HEK293T (cell line): ENCODE data around the gene HPCAL1.

Experiments
- CTCF ChIA-PET: fragments of 350-600 bp; formaldehyde crosslinking; extraction: SDS; loops from one replicate; lab custom pipeline; 2021; ENCODE audit warnings: antibody characterized with exemption, inconsistent platforms; lab: Yijun Ruan, JAX
- POLR2A ChIA-PET: fragments of 350-600 bp; formaldehyde crosslinking; extraction: SDS; loops from one replicate; lab custom pipeline; 2020; ENCODE audit warnings: antibody characterized with exemption, inconsistent platforms; lab: Yijun Ruan, JAX
- DNase-seq: peaks from one replicate; pipeline ENCODE4 v3.0.0; 2012; ENCODE audit warnings: mixed read lengths; ENCODE audit errors: extremely low spot score
- ARNT ChIP-seq: fragments of 450-650 bp; IDR thresholded peaks from 2 replicates; pipeline ENCODE4 v1.6.1; 2017; ENCODE audit warnings: mild to moderate bottlenecking
- BHLHE40 ChIP-seq: fragments of 450-650 bp; IDR thresholded peaks from 2 replicates; pipeline ENCODE4 v1.6.1; 2016; ENCODE audit warnings: mild to moderate bottlenecking, moderate library complexity, borderline replicate concordance
- CTBP1 ChIP-seq: fragments of 450-650 bp; IDR thresholded peaks from 2 replicates; pipeline ENCODE4 v1.6.1; 2016; ENCODE audit warnings: borderline replicate concordance
- ELF4 ChIP-seq: fragments of 450-650 bp; IDR thresholded peaks from 2 replicates; pipeline ENCODE4 v1.6.1; 2017; ENCODE audit warnings: antibody characterized with exemption
- FOXA1 ChIP-seq: fragments of 450-650 bp; IDR thresholded peaks from 2 replicates; pipeline ENCODE4 v1.6.1; 2016; ENCODE audit warnings: mild to moderate bottlenecking
- FOXK2 ChIP-seq: fragments of 450-650 bp; IDR thresholded peaks from 2 replicates; pipeline ENCODE4 v1.6.1; 2016; ENCODE audit warnings: mild to moderate bottlenecking
- FOXM1 ChIP-seq: fragments of 450-650 bp; IDR thresholded peaks from 2 replicates; pipeline ENCODE4 v1.6.1; 2017; ENCODE audit warnings: mild to moderate bottlenecking, borderline replicate concordance
- HDGF ChIP-seq: fragments of 450-650 bp; IDR thresholded peaks from 2 replicates; pipeline ENCODE4 v1.6.1; 2017; ENCODE audit warnings: antibody characterized with exemption, borderline replicate concordance
- L3MBTL2 ChIP-seq: fragments of 450-650 bp; conservative IDR thresholded peaks from 2 replicates; pipeline ENCODE4 v1.6.1; 2016; ENCODE audit warnings: mild to moderate bottlenecking
- LEF1 ChIP-seq: fragments of 450-650 bp; IDR thresholded peaks from 2 replicates; pipeline ENCODE4 v1.6.1; 2017; ENCODE audit warnings: mild to moderate bottlenecking, borderline replicate concordance
- NFRKB ChIP-seq: fragments of 450-650 bp; IDR thresholded peaks from 2 replicates; pipeline ENCODE4 v1.6.1; 2016; ENCODE audit warnings: mild to moderate bottlenecking, moderate library complexity
- PKNOX1 ChIP-seq: fragments of 450-650 bp; IDR thresholded peaks from 2 replicates; pipeline ENCODE4 v1.6.1; 2016
- SP1 ChIP-seq: fragments of 450-650 bp; IDR thresholded peaks from 2 replicates; pipeline ENCODE4 v1.6.1; 2017
- SUZ12 ChIP-seq: fragments of 450-650 bp; IDR thresholded peaks from 2 replicates; pipeline ENCODE4 v1.6.1; 2016; ENCODE audit warnings: mild to moderate bottlenecking
- TARDBP ChIP-seq: fragments of 450-650 bp; IDR thresholded peaks from 2 replicates; pipeline ENCODE4 v1.6.1; 2016
- ZNF384 ChIP-seq: fragments of 450-650 bp; IDR thresholded peaks from 2 replicates; pipeline ENCODE4 v1.6.1; 2016

HPCAL1 gene

GRCh38 chr2:10469301-10469700, 166.6 kb downstream of the HPCAL1 start:
- ChIA-PET CTCF (no interaction called here), POLR2A (no interaction called here)
- TF ChIP-seq TARDBP (no peak), SP1 (no peak), ARNT (no peak)
- no peak for DNase-seq

GRCh38 chr2:10469955-10470608, 167.4 kb downstream of the HPCAL1 start:
- TF ChIP-seq BHLHE40: no peak
- TF ChIP-seq ZNF384: no peak
- TF ChIP-seq PKNOX1: no peak
- TF ChIP-seq FOXM1: no peak
- no peak for TF ChIP-seq FOXA1
- no peak for TF ChIP-seq LEF1
- TF ChIP-seq ELF4: no peak
- no peak for TF ChIP-seq ARNT
- TF ChIP-seq L3MBTL2: no peak
- no peak for TF ChIP-seq FOXK2
- no peak for TF ChIP-seq HDGF
- TF ChIP-seq NFRKB: no peak
- ChIA-PET POLR2A (no interaction called here), CTCF (no interaction called here)
- DNase-seq: no peak

GRCh38 chr2:10471046-10471571, 168.4 kb downstream of the HPCAL1 start:
- TF ChIP-seq LEF1 (no peak), SUZ12 (no peak), FOXA1 (no peak), PKNOX1 (peak; percentile 85), ARNT (no peak)
- peak; percentile 34 for DNase-seq
- POLR2A ChIA-PET: no interaction called here
- CTCF ChIA-PET: no interaction called here

GRCh38 chr2:10471955-10472354, 169.3 kb downstream of the HPCAL1 start:
- TF ChIP-seq FOXA1 (no peak), TARDBP (no peak), ZNF384 (no peak), PKNOX1 (no peak), BHLHE40 (no peak), ARNT (no peak), CTBP1 (no peak), LEF1 (no peak), SUZ12 (no peak), FOXK2 (no peak)
- no peak for DNase-seq
- ChIA-PET CTCF (interaction anchor here (0.7 kb wide), 1 partner anchor 10 kb away, joined by 7 read pairs; no protein-coding TSS in a partner anchor), POLR2A (interaction anchor here (0.8 kb wide), 1 partner anchor 25 kb away, joined by 3 read pairs; no protein-coding TSS in a partner anchor)

GRCh38 chr2:10473121-10473756, 170.5 kb downstream of the HPCAL1 start:
- ChIA-PET CTCF (no interaction called here), POLR2A (no interaction called here)
- DNase-seq: no peak
- TF ChIP-seq HDGF (no peak), ARNT (no peak), CTBP1 (no peak), ZNF384 (no peak), FOXK2 (no peak), ELF4 (no peak), BHLHE40 (no peak), L3MBTL2 (no peak), FOXA1 (no peak), FOXM1 (no peak), SP1 (no peak), PKNOX1 (no peak), SUZ12 (no peak), LEF1 (no peak), TARDBP (no peak)

GRCh38 chr2:10475221-10475722, 172.6 kb downstream of the HPCAL1 start:
- ChIA-PET POLR2A (no interaction called here), CTCF (interaction anchor here (0.6 kb wide), 1 partner anchor 246 kb away, joined by 3 read pairs; no protein-coding TSS in a partner anchor)
- no peak for TF ChIP-seq TARDBP
- no peak for TF ChIP-seq FOXK2
- no peak for TF ChIP-seq FOXA1
- TF ChIP-seq NFRKB: no peak
- DNase-seq: no peak
